SK-N-SH (cell line): ENCODE data around the gene RIPK4. TPM values are rescaled to one million over a fixed set of nuclear protein-coding genes. Genes with fewer than 3 reads are reported as not detected.

Source experiments
- CTCF ChIA-PET: fragments of 300-600, 350-600 bp; formaldehyde crosslinking; extraction: SDS; loops from one replicate; lab custom pipeline; 2021; lab: Yijun Ruan, JAX
- POLR2A ChIA-PET: fragments of 350-600 bp; sonication (Branson Sonifier 250); formaldehyde crosslinking; extraction: SDS; loops from one replicate; lab custom pipeline; 2020; ENCODE audit warnings: antibody characterized with exemption, inconsistent platforms; lab: Yijun Ruan, JAX
- DNase-seq: peaks from one replicate; pipeline ENCODE4 v3.0.0; 2012
- H2AFZ ChIP-seq: fragments of 200-600 bp; sonication (generic); 2 replicates; pipeline ENCODE4 v1.8.1; 2016; ENCODE audit warnings: antibody characterized with exemption, mild to moderate bottlenecking, low read depth
- H3F3A ChIP-seq: fragments of 200-600 bp; sonication (generic); replicated peaks from 2 replicates; pipeline ENCODE3; 2016; ENCODE audit warnings: antibody characterized with exemption, mild to moderate bottlenecking; ENCODE audit not compliant: insufficient read depth
- H3K27ac ChIP-seq, 2 experiments: fragments of 200-500 bp in 1 of 2; fragments of 200-600 bp in 1 of 2; sonication (Bioruptor generic) in 1 of 2; sonication (generic), shearing (Covaris generic) in 1 of 2; 2 replicates each; pipeline versions ENCODE4 v1.5.1 to v1.6.1; 2014 to 2016; ENCODE audit warnings: low read depth in 2 of 2, inconsistent platforms in 1 of 2, low read length in 1 of 2, mild to moderate bottlenecking in 1 of 2, mixed read lengths in 1 of 2
- H3K27me3 ChIP-seq: fragments of 200-600 bp; sonication (generic), shearing (Covaris generic); 2 replicates; pipeline ENCODE4 v1.6.1; 2016; ENCODE audit warnings: mixed run types; ENCODE audit not compliant: insufficient read depth
- H3K36me3 ChIP-seq, 2 experiments: fragments of 200-500 bp in 1 of 2; fragments of 200-600 bp in 1 of 2; sonication (Bioruptor generic) in 1 of 2; sonication (generic) in 1 of 2; replicated peaks in 1 of 2; 2 replicates each; pipeline versions ENCODE3 to v1.5.1; 2014 to 2016; ENCODE audit warnings: low read length in 1 of 2, mild to moderate bottlenecking in 1 of 2; ENCODE audit not compliant: insufficient read depth in 2 of 2, control insufficient read depth in 1 of 2
- H3K4me1 ChIP-seq, 2 experiments: fragments of 200-500 bp in 1 of 2; fragments of 200-600 bp in 1 of 2; sonication (Bioruptor generic) in 1 of 2; sonication (generic), shearing (Covaris generic) in 1 of 2; 2 replicates each; pipeline versions ENCODE4 v1.5.1 to v1.6.1; 2014 to 2016; ENCODE audit warnings: low read depth in 1 of 2, low read length in 1 of 2, mixed run types in 1 of 2; ENCODE audit not compliant: insufficient read depth in 2 of 2, control insufficient read depth in 1 of 2
- H3K4me2 ChIP-seq: fragments of 200-600 bp; sonication (generic), shearing (Covaris generic); 2 replicates; pipeline ENCODE4 v1.6.1; 2017; ENCODE audit warnings: mixed run types
- H3K4me3 ChIP-seq, 2 experiments: fragments of 200-500 bp in 1 of 2; fragments of 200-600 bp in 1 of 2; sonication (Bioruptor generic) in 1 of 2; sonication (generic), shearing (Covaris generic) in 1 of 2; 2 replicates each; pipeline versions ENCODE4 v1.5.1 to v1.8.1; 2014 to 2016; ENCODE audit warnings: low read depth in 2 of 2, inconsistent platforms in 1 of 2, low read length in 1 of 2, mild to moderate bottlenecking in 1 of 2, mixed read lengths in 1 of 2, moderate library complexity in 1 of 2
- H3K79me2 ChIP-seq: fragments of 200-600 bp; sonication (generic); 2 replicates; pipeline ENCODE4 v1.8.1; 2017; ENCODE audit warnings: mild to moderate bottlenecking; ENCODE audit not compliant: insufficient read depth
- H3K9ac ChIP-seq: fragments of 200-600 bp; sonication (generic); 2 replicates; pipeline ENCODE4 v1.6.1; 2017; ENCODE audit warnings: mixed run types
- H3K9me2 ChIP-seq: fragments of 200-600 bp; sonication (generic); 2 replicates; pipeline ENCODE4 v1.6.1; 2017; ENCODE audit warnings: mixed run types
- H3K9me3 ChIP-seq: fragments of 200-600 bp; sonication (generic); 2 replicates; pipeline ENCODE4 v1.6.1; 2017; ENCODE audit warnings: mixed run types, mild to moderate bottlenecking, moderate library complexity
- H4K20me1 ChIP-seq: fragments of 200-600 bp; sonication (generic); 2 replicates; pipeline ENCODE4 v1.6.1; 2017; ENCODE audit warnings: mild to moderate bottlenecking, mixed run types; ENCODE audit not compliant: insufficient read depth
- EP300 ChIP-seq, 2 experiments: IDR thresholded peaks; 2 replicates each; pipeline versions ENCODE4 v1.4.0 to v1.6.1; 2012; ENCODE audit warnings: borderline replicate concordance in 1 of 2, low read depth in 1 of 2, low read length in 1 of 2
- EZH2phosphoT487 ChIP-seq: fragments of 200-600 bp; sonication (generic); IDR thresholded peaks from 2 replicates; pipeline ENCODE4 v1.6.1; 2017; ENCODE audit warnings: low read depth, mixed run types, mild to moderate bottlenecking, antibody characterized with exemption, moderate library complexity, borderline replicate concordance
- FOSL2 ChIP-seq: IDR thresholded peaks from 2 replicates; pipeline ENCODE4 v1.4.0; 2012; ENCODE audit warnings: low read depth, mild to moderate bottlenecking, moderate library complexity, borderline replicate concordance
- FOXJ3 ChIP-seq: sonication (generic); formaldehyde crosslinking; IDR thresholded peaks from 2 replicates; pipeline ENCODE4 v1.5.1; 2020; ENCODE audit warnings: mild to moderate bottlenecking, missing genetic modification reagents
- GABPA ChIP-seq: IDR thresholded peaks from 2 replicates; pipeline ENCODE4 v1.4.0; 2012; ENCODE audit warnings: low read depth, mild to moderate bottlenecking
- MEF2A ChIP-seq: IDR thresholded peaks from 2 replicates; pipeline ENCODE4 v1.4.0; 2012; ENCODE audit warnings: low read depth, borderline replicate concordance
- NFIC ChIP-seq: IDR thresholded peaks from 2 replicates; pipeline ENCODE4 v1.4.0; 2012; ENCODE audit warnings: borderline replicate concordance
- NRF1 ChIP-seq: IDR thresholded peaks from 2 replicates; pipeline ENCODE4 v1.6.1; 2012; ENCODE audit warnings: low read depth, mild to moderate bottlenecking, low read length
- RAD21 ChIP-seq: IDR thresholded peaks from 2 replicates; pipeline ENCODE4 v1.6.1; 2012; ENCODE audit warnings: mild to moderate bottlenecking, low read length
- RCOR1 ChIP-seq: fragments of 150-350 bp; IDR thresholded peaks from 2 replicates; pipeline ENCODE4 v1.6.1; 2017; ENCODE audit warnings: antibody characterized with exemption, low read length
- SIN3A ChIP-seq: IDR thresholded peaks from 2 replicates; pipeline ENCODE4 v1.6.1; 2012; ENCODE audit warnings: low read depth, mild to moderate bottlenecking, low read length, moderate library complexity, borderline replicate concordance
- TCF12 ChIP-seq: IDR thresholded peaks from 2 replicates; pipeline ENCODE4 v1.4.0; 2012
- TEAD4 ChIP-seq: IDR thresholded peaks from 2 replicates; pipeline ENCODE4 v1.4.0; 2012; ENCODE audit warnings: mild to moderate bottlenecking, borderline replicate concordance; ENCODE audit not compliant: insufficient read depth
- WGBS: methylation state at CpG from one replicate; pipeline ENCODE4 v1.1.6; 2017; ENCODE audit warnings: low lambda C conversion rate; 5-methylcytosine and 5-hydroxymethylcytosine counted together
- polyA plus RNA-seq, 3 experiments: library from polyadenylated mRNA; depleted of rRNA; stranded (reverse); fragments of >200 nt; gene quantifications; 2 replicates each; pipeline ENCODE4 v1.2.3, GENCODE V29; 2012
- TF ChIP-seq, protein P1 (sequence below): IDR thresholded peaks from 2 replicates; pipeline ENCODE4 v1.4.0; 2012; ENCODE audit warnings: low read depth, borderline replicate concordance
- TF ChIP-seq, protein P2 (sequence below): IDR thresholded peaks from 2 replicates; pipeline ENCODE4 v1.4.0; 2012; ENCODE audit warnings: low read depth
- TF ChIP-seq, protein P3 (sequence below): IDR thresholded peaks from 2 replicates; pipeline ENCODE4 v1.4.0; 2012; ENCODE audit warnings: low read depth, borderline replicate concordance

Gene RIPK4
- polyA plus RNA-seq, 1 of the 3 experiments (the other 2 are of a cell fraction), result 11.0 TPM

DNA sequence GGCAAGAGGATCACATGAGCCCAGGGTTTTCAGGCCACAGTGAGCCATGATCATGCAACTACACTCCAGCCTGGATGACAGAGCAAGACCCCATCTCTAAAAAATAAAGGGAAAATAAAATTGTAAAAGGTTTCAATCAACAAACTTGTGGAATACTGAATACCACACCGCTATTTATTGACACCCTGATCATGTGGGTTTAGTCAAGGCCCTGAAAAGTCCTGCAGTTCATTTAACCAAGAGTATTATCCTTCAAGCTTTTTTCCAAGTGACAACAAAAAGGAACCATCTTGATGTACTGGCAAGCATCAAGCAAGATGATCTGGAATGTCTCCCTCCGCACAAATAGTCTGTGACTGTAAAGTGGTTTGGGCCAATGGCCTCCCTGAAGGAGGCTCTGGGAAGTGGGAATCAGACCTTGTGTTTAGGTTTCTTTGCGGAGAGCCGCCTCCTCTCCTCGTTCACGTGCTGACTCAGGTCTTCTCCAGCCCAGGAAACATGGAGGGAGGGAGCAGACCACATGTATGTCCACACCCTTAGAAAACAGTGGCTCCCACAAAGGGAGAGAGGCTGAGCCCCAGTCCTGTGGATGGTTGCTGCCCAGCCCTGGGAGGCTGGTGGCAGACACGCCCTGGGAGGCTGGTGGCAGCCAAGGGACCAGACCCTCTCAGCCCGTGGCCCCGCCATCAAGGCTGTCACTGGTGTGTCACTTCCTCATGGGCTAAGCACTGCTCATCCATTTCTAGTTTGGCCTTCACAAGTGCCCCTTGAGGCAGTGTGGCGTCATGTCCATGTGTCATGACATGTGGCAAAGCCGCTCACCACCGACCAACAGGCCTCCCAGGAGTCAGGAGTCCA, 56.7 kb downstream of the RIPK4 start:
- 88% methylated on average over 2 of the region's 12 CpGs for WGBS
- CTCF ChIA-PET, result no interaction called here

DNA sequence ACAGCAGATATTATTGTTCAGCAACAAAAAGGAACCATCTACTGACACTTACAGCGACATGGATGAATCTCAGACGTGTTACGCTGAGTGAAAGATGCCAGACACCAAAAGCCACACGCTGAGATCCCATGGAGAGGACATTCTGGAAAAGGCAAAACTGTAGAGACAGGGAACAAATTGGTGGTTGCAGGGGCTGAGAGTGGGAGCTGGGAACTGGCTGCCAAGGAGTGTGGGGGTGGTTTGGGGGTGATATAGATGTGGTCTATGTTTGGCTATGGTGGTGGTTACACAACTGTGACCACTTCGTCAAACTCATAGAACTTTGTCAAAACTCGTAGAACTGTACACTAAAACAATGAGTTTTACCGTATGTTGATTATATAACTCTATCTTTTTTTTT, 57.7 kb downstream of the RIPK4 start:
- DNase-seq, result no peak
- Histone ChIP-seq H3K79me2 (no peaks in the 10 kb centered on the region), H3K36me3 (no peaks in the 10 kb centered on the region), H3K4me2 (no peak overlapping the region), H4K20me1 (no peaks in the 10 kb centered on the region), H3F3A (no peaks in the 10 kb centered on the region), H3K9me3 (no peaks in the 10 kb centered on the region), H3K9ac (no peak overlapping the region), H3K27me3 (no peaks in the 10 kb centered on the region), H3K9me2 (no peaks in the 10 kb centered on the region), H3K4me1 (no peaks in the 10 kb centered on the region), H3K27ac (no peak overlapping the region), H3K4me3 (no peak overlapping the region), H2AFZ (no peak overlapping the region)
- ChIA-PET CTCF (interaction anchor here (1.0 kb wide), 1 partner anchor 108 kb away, joined by 3 read pairs; no protein-coding TSS in a partner anchor), POLR2A (no interaction called here)
- TF ChIP-seq SIN3A, result no peak
- no peak for TF ChIP-seq FOXJ3
- no peak for TF ChIP-seq GABPA
- TF ChIP-seq NFIC, result no peak
- TF ChIP-seq FOSL2, result no peak
- TF ChIP-seq, protein P1, sequence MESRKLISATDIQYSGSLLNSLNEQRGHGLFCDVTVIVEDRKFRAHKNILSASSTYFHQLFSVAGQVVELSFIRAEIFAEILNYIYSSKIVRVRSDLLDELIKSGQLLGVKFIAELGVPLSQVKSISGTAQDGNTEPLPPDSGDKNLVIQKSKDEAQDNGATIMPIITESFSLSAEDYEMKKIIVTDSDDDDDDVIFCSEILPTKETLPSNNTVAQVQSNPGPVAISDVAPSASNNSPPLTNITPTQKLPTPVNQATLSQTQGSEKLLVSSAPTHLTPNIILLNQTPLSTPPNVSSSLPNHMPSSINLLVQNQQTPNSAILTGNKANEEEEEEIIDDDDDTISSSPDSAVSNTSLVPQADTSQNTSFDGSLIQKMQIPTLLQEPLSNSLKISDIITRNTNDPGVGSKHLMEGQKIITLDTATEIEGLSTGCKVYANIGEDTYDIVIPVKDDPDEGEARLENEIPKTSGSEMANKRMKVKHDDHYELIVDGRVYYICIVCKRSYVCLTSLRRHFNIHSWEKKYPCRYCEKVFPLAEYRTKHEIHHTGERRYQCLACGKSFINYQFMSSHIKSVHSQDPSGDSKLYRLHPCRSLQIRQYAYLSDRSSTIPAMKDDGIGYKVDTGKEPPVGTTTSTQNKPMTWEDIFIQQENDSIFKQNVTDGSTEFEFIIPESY, result no peak
- TF ChIP-seq MEF2A, result no peak
- no peak for TF ChIP-seq TCF12
- TF ChIP-seq, protein P2, sequence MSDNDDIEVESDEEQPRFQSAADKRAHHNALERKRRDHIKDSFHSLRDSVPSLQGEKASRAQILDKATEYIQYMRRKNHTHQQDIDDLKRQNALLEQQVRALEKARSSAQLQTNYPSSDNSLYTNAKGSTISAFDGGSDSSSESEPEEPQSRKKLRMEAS, result no peak
- TF ChIP-seq, protein P3, sequence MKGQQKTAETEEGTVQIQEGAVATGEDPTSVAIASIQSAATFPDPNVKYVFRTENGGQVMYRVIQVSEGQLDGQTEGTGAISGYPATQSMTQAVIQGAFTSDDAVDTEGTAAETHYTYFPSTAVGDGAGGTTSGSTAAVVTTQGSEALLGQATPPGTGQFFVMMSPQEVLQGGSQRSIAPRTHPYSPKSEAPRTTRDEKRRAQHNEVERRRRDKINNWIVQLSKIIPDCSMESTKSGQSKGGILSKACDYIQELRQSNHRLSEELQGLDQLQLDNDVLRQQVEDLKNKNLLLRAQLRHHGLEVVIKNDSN, result no peak
- TF ChIP-seq RAD21, result no peak
- no peak for TF ChIP-seq TEAD4
- no peak for TF ChIP-seq EZH2phosphoT487
- TF ChIP-seq EP300 (IDR thresholded peaks at IDR 0.05; ENCODE audit: borderline replicate concordance in 1 of 2, low read depth in 1 of 2, low read length in 1 of 2), result no peak
- 58% methylated on average over 7 of the region's 7 CpGs for WGBS

More for the DNA sequence above, 56.7 kb downstream of the RIPK4 start:
- Histone ChIP-seq H3K9ac (no peak overlapping the region), H3K4me1 (no peaks in the 10 kb centered on the region), H3K9me3 (no peaks in the 10 kb centered on the region), H3F3A (no peaks in the 10 kb centered on the region), H3K79me2 (no peaks in the 10 kb centered on the region), H3K4me3 (no peak overlapping the region), H2AFZ (no peak overlapping the region), H4K20me1 (no peaks in the 10 kb centered on the region), H3K9me2 (no peaks in the 10 kb centered on the region), H3K27ac (no peak overlapping the region), H3K27me3 (no peaks in the 10 kb centered on the region), H3K4me2 (no peak overlapping the region), H3K36me3 (no peaks in the 10 kb centered on the region)
- DNase-seq, result no peak
- POLR2A ChIA-PET, result no interaction called here
- no peak for TF ChIP-seq RAD21
- TF ChIP-seq RCOR1, result no peak
- TF ChIP-seq MEF2A, result no peak
- TF ChIP-seq, protein P3, result no peak
- TF ChIP-seq FOXJ3, result no peak
- TF ChIP-seq NRF1, result no peak
- TF ChIP-seq EZH2phosphoT487, result no peak
